Cortex of kidney (tissue), 1 donor: ENCODE data around the gene PITPNC1.

ENCODE experiments used
- DNase-seq: peaks from one replicate; lab custom pipeline; 2025; lab: John Stamatoyannopoulos, UW

Gene PITPNC1

DNA sequence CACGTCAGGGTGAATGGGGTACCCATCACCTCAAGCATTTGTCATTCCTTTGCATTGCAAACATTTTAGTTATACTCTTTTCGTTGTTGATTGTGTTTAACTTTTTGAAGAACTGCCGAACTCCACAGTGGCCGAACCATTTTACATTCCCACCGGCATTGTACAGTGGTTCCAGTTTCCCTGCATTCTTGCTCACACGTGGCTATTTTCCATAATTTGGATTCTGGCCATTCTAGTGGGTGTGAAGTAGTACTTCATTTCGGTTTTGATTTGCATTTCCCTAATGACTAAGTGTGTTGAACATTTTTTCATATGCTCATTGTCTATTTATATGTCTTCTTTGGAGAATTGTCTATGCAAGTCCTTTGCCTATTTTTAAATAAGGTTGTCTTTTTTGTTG is 353.6 kb downstream of the PITPNC1 start:
- no peak for DNase-seq

DNA sequence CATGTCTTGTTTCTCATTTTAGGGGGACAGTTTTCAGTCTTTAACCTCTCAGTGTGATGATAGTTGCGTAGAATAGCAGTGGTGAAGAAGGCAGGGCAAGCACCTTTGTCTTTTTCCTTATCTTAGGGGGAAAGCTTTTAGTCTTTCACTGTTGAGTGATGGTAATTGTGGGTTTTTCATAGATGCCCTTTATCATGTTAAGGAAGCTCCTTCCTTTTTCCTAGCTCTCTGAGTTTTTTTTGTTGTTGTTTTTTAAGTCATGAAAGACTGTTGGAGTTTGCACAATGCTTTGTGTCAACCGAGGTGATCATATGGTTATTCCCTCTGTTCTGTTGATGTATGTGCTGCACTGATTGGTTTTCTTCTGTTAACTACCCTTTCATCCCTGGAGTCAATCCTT is 356.4 kb downstream of the PITPNC1 start:
- DNase-seq: no peak

DNA sequence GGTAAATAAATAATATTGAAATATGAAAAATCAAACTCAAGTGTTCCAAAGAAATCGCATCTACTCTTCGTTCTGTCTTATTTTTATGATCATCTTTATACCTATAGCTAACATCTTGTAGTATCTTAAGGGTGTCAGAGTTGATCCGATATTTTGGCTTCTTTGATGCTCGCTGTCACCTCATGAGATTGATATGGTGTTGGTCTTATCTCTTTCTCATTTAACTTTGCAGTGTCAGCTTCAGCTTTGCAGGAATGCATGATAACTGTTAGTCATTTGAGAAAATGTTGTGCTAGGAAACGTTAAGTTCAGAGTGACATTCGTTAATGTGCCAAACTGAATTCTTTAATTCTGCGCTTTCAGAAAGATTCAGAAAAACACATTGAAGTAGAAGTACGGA is 360.1 kb downstream of the PITPNC1 start:
- DNase-seq: no peak

DNA sequence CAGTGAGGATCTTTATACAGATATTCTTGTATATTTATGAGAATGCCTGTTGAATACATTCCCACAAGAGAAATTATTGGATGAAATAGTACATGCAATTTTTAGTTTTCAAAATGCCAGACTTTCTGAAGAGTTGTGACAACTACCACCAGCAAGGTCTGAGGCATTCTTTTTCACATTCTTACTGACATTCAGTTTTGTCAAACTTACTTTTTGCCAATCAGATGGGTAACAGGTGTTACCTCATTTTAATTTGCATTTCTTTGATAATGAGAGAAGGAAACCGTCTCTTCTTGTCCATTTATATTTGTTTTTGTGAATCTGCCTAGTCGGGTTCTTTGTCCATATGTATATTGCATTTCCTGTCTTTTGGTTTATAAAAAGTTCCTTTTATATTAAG is 364.9 kb downstream of the PITPNC1 start:
- no peak for DNase-seq
